Heart right ventricle (tissue), 16 donors: ENCODE data around the gene MBOAT2. TPM values are rescaled to one million over a fixed set of nuclear protein-coding genes. Genes with fewer than 3 reads are reported as not detected.

Source experiments
- ATAC-seq, 8 donors: fragments of 200-7000 bp; cut with Tn5 transposase; one replicate each; pipeline ENCODE4 v1.9.1; 2020; ENCODE audit warnings: mild to moderate bottlenecking in 8 of 8, moderate library complexity in 8 of 8, moderate number of reproducible peaks in 1 of 8
- DNase-seq, 2 donors: peaks; one replicate each; pipeline ENCODE4 v3.0.0-alpha.2; 2020
- H3K27ac ChIP-seq, 10 donors: fragments of 200-600 bp; sonication (generic) in 2 of 10; one replicate each; pipeline versions ENCODE4 v1.5.0 to v1.8.0; 2020 to 2022; ENCODE audit warnings: mild to moderate bottlenecking in 3 of 10
- H3K27me3 ChIP-seq, 7 donors: fragments of 200-600 bp; one replicate each; pipeline ENCODE4 v1.8.0; 2021 to 2022; ENCODE audit warnings: mild to moderate bottlenecking in 2 of 7
- H3K36me3 ChIP-seq, 9 donors: fragments of 200-600 bp; sonication (generic) in 1 of 9; one replicate each; pipeline versions ENCODE4 v1.5.0 to v1.8.0; 2020 to 2022; ENCODE audit warnings: mild to moderate bottlenecking in 2 of 9
- H3K4me1 ChIP-seq, 9 donors: fragments of 200-600 bp; sonication (generic) in 1 of 9; one replicate each; pipeline versions ENCODE4 v1.5.0 to v1.8.0; 2020 to 2022; ENCODE audit warnings: mild to moderate bottlenecking in 4 of 9
- H3K4me3 ChIP-seq, 10 donors: fragments of 200-600 bp; sonication (generic) in 2 of 10; one replicate each; pipeline versions ENCODE4 v1.5.0 to v1.8.0; 2020 to 2022; ENCODE audit warnings: mild to moderate bottlenecking in 7 of 10, moderate library complexity in 2 of 10
- H3K9me3 ChIP-seq, 11 donors: fragments of 200-600 bp in 10 of 11; sonication (generic) in 2 of 11; one replicate each; pipeline versions ENCODE4 v1.5.0 to v1.8.0; 2013 to 2022; ENCODE audit warnings: mild to moderate bottlenecking in 2 of 11, control low read depth in 1 of 11, moderate library complexity in 1 of 11
- WGBS, 2 donors: extraction: QIAGEN DNeasy Blood & Tissue Kit; methylation state at CpG; one replicate each; pipeline ENCODE4 v1.1.7; 2013; ENCODE audit warnings: inconsistent platforms in 1 of 2; 5-methylcytosine and 5-hydroxymethylcytosine counted together
- intact Hi-C, 10 donors: fragments of 100-400 bp; cut with DNase I; formaldehyde crosslinking; loops; one replicate each; pipeline versions ENCODE4 v1.11.1 to v1.14.2; 2022
- polyA plus RNA-seq, 2 donors: library from polyadenylated mRNA; stranded (reverse); fragments of 200-250 nt; gene quantifications; one replicate each; pipeline ENCODE4 v1.2.3, GENCODE V29; 2013
- total RNA-seq, 10 donors: library from RNA; stranded (reverse); fragmentation: NEBNext Ultra II Directional in 3 of 10; extraction: Animal tissue kit (Norgen Biotek cat#: 25700) in 3 of 10; gene quantifications; one replicate each; pipeline versions ENCODE4 v1.2.1 to v1.2.4, GENCODE V29; 2021 to 2023
- TF ChIP-seq, protein P1 (sequence below), 9 donors: fragments of 200-600 bp; sonication (generic) in 2 of 9; IDR thresholded peaks; one replicate each; pipeline versions ENCODE4 v1.5.0 to v1.8.0; 2021 to 2022; ENCODE audit warnings: antibody characterized with exemption in 9 of 9, mild to moderate bottlenecking in 5 of 9, moderate library complexity in 1 of 9
- donor health status: Arrhythmogenic right ventricular cardiomyopathy.
- donor health status: ischemic (EF 13 %, LVEDD 7.1; RV severe dilation, severe dysfunction).
- donor health status: healthy with polysubstance abuse.
- donor health status: DM: no; HTN: yes; CAD: no.
- donor health status: DM: no; HTN: no; CAD: no.
- donor health status: ischemic (EF 25% LVEDD 6.9; RV normal size, moderate dysfunction).
- donor health status: ischemic (EF 25% LVEDD 5.7; RV mildly dilated, moderate dysfunction).
- donor health status: healthy.
- donor health status: DM: yes; HTN: yes; CAD: no.
- donor health status: Ischemic cardiomyopathy.
- donor health status: ischemic (EF 35%, LVEDD 5.7; RV mildly dilated, moderate dysfunction).
- donor health status: nonischemic (EF 11% LVEDD 7.7; RV severe dilation, severe dysfunction).
- donor health status: DM: yes; HTN: yes; CAD: no.
- donor health status: PGD.
- donor health status: ischemic (EF 29% LVEDD 5.4; RV normal size, mild dysfunction).
- donor health status: nonischemic (EF 23%, LVEDD 6.1; RV moderate dilation, normal function).

MBOAT2 gene
- total and polyA plus RNA-seq, 12 donors: 6.3 to 35.3 (median 18.4) TPM

DNA sequence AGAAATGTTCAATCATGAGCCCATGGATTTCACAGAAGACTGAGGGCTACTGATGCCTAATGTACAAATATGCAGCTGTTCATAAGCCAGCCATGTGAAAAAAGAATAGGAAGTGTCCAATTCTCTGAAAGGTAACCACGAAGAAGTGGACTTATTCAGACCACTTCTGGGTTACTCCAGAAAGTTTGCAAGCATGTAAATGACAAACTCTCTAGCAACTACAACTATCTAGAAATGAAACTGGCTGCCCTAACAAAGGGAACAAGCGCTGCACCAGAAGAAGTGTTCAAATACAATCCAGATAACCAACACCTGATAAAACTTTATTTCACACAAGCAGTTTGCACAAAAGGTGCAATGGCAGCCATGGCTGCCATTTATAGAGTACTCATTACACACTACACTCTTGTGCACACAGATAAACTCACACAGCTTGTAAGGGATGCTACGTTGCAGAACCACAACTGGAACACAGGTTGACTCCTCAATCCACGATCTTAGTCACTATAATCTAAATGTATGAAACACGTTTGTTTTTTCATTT, 13.9 kb downstream of the MBOAT2 start:
- Histone ChIP-seq H3K4me3 (no peak overlapping the region), H3K27ac (no peak overlapping the region), H3K4me1 (peaks cover 0 to 7% (median 6%) of the 10 kb centered on the region in 9 donors), H3K36me3 (no peaks in the 10 kb centered on the region), H3K9me3 (no peaks in the 10 kb centered on the region), H3K27me3 (no peaks in the 10 kb centered on the region)
- ATAC-seq (no peak), DNase-seq (no peak)
- intact Hi-C loops: loop anchor here in 1 of 10 donors (10.0 kb wide), 1 partner anchor 95 kb away; no protein-coding TSS in a partner anchor
- WGBS, 2 donors: 90 to 91% methylated on average over 5 of the region's 5 CpGs
- TF ChIP-seq, protein P1, sequence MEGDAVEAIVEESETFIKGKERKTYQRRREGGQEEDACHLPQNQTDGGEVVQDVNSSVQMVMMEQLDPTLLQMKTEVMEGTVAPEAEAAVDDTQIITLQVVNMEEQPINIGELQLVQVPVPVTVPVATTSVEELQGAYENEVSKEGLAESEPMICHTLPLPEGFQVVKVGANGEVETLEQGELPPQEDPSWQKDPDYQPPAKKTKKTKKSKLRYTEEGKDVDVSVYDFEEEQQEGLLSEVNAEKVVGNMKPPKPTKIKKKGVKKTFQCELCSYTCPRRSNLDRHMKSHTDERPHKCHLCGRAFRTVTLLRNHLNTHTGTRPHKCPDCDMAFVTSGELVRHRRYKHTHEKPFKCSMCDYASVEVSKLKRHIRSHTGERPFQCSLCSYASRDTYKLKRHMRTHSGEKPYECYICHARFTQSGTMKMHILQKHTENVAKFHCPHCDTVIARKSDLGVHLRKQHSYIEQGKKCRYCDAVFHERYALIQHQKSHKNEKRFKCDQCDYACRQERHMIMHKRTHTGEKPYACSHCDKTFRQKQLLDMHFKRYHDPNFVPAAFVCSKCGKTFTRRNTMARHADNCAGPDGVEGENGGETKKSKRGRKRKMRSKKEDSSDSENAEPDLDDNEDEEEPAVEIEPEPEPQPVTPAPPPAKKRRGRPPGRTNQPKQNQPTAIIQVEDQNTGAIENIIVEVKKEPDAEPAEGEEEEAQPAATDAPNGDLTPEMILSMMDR (IDR thresholded peaks at IDR 0.05): no peak

- no peak for ATAC-seq
- TF ChIP-seq, protein P1 (IDR thresholded peaks at IDR 0.05): no peak
- peaks cover 0 to 24% (median 6%) of the 10 kb centered on the region in 9 donors for H3K4me1 ChIP-seq
- H3K4me3 ChIP-seq: no peak overlapping the region
- no peaks in the 10 kb centered on the region for H3K9me3 ChIP-seq
- 76 to 81% methylated on average over 3 of the region's 3 CpGs for WGBS, 2 donors
- DNase-seq: no peak
- H3K36me3 ChIP-seq: no peaks in the 10 kb centered on the region
- no peaks in the 10 kb centered on the region for H3K27me3 ChIP-seq
- intact Hi-C loops: no loop called here
- H3K27ac ChIP-seq: no peak overlapping the region
Measured at GRCh38 chr2:8987410-8987809, 16.1 kb downstream of the MBOAT2 start.

DNA sequence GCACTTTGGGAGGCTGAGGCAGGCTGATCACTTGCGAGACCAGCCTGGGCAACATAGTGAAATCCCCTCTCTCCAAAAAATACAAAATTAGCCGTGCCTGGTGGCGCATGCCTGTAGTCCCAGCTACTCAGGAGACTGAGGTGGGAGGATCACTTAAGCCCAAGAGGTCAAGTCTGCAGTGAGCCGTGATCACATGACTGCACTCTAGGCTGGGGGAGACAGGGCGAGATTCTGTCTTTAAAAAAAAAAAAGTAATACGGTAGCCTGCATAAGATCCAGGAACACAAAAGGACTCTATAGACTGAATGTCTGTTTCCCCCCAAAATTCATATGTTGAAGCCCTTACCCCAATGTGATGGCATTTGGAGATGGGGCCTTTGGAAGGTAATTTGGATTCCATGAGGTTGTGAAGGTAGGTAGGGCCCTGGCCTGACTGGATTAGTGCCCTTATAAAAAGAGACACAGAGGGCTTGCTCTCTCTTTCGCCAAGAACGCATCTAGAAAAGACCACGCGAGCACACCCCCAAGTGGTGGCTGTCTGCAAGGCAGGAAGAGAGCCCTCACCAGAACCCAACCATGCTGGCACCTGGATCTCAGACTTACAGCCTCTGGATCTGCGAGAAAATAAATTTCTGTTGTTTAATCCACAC, 17.0 kb downstream of the MBOAT2 start:
- Histone ChIP-seq H3K4me1 (peaks cover 0 to 24% (median 6%) of the 10 kb centered on the region in 9 donors), H3K4me3 (no peak overlapping the region), H3K9me3 (no peaks in the 10 kb centered on the region), H3K36me3 (no peaks in the 10 kb centered on the region), H3K27me3 (no peaks in the 10 kb centered on the region), H3K27ac (no peak overlapping the region)
- intact Hi-C loops: no loop called here
- 93% methylated on average over 11 of the region's 11 CpGs for WGBS, 2 donors
- DNase-seq (no peak), ATAC-seq (no peak)
- TF ChIP-seq, protein P1 (IDR thresholded peaks at IDR 0.05): peak in 2 of 9 donors; percentile 11 to 34

GRCh38 chr2:8985561-8986326, 17.7 kb downstream of the MBOAT2 start:
- no peak overlapping the region for H3K4me3 ChIP-seq
- DNase-seq: no peak
- no peaks in the 10 kb centered on the region for H3K27me3 ChIP-seq
- WGBS, 2 donors: 92 to 94% methylated on average over 4 of the region's 4 CpGs
- H3K9me3 ChIP-seq: no peaks in the 10 kb centered on the region
- H3K4me1 ChIP-seq: peaks cover 0 to 24% (median 6%) of the 10 kb centered on the region in 9 donors
- no peak overlapping the region for H3K27ac ChIP-seq
- H3K36me3 ChIP-seq: no peaks in the 10 kb centered on the region
- intact Hi-C loops: no loop called here
- TF ChIP-seq, protein P1 (IDR thresholded peaks at IDR 0.05): no peak
- no peak for ATAC-seq
